Renal cortex interstitium (tissue), 11 donors: ENCODE data around the gene GNA14. TPM values are rescaled to one million over a fixed set of nuclear protein-coding genes. Genes with fewer than 3 reads are reported as not detected.

ENCODE experiments used
- DNase-seq, 11 donors: peaks; one replicate each; pipeline ENCODE4 v3.0.0-alpha.2; 2013; ENCODE audit warnings: low read depth in 9 of 11, low spot score in 4 of 11; ENCODE audit errors: extremely low read depth in 1 of 11
- polyA plus RNA-seq, 3 donors: library from polyadenylated mRNA; unstranded; fragments of 120-200 nt; gene quantifications; one replicate each; pipeline ENCODE4 v1.2.1, GENCODE V29; 2013; ENCODE audit not compliant: insufficient read length in 3 of 3

GNA14 gene
- polyA plus RNA-seq, 3 donors: 12.9 to 18.1 (median 13.7) TPM

DNA sequence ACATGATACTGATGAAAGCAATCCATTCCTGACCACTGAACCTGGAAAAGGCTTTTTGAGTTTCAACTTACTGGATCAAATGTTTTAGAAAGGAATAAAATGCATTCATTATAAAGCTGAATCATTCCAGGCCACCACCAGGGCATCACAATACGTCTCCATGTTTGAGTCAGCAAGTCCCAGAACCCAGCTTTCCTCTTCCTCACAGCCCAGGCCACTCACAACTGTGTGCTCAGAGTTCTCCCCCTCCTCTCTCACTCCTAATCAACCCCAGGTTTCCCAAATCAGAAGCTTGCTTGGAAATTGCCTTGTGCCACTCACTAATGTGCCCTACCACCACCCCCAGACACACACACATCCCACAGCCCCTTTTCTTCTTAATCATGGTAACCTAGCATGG is 91.7 kb downstream of the GNA14 start:
- DNase-seq: no peak

DNA sequence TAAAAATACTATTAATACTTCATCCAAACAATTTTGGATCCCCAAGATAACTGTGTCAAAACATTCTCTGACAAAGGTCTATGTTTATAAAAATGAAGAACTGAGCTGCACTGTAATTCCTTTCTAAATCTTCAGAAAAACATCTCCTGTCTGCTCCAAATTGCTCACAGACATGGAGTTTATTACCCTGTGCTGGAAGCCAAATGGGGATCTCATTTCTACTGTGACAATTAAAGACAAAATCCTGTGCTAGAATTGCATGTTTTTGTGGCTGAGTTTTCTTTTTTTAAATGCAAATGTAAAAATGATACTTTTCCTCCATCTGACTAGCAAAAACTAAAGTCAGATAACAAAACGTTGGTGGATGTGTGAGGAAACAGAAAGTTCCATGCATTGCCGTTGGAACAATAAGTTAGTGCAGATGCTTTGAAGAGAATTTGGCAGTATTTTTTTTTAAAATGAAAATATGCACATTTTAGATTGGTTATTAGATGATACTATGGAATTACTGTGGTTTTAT is 93.5 kb downstream of the GNA14 start:
- peak in 3 of 11 donors; percentile 19 to 31 (median 24) for DNase-seq

DNA sequence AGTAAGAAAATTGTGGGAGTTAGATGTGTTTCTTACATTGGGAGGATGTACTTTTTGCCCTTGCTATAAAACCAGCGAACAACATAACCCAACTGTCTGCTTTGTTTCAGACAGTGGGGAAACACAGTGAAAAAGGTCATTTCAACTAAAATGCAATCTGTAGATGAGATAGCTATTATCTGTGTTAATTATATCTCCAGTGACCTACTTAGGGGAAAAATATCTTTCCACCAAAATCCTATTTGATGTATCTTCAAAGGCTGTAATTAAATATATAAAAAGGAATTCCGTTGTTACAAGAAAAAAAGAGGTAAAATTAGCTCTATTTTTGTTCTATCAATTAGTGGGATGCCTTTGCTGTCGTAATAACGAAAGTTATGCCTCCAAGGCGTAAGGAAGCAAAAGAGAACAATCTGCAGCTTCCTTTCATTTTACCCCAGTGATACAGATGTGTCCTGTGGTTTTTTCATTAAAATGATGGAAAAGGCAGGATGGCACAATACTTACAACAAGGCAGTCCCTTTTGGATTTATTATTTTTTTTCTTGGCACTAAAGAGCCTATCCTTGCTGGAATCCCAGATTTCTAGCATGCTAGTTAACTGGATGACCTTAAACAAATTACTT is 100.9 kb downstream of the GNA14 start:
- DNase-seq: peak in 1 of 11 donors; percentile 33

DNA sequence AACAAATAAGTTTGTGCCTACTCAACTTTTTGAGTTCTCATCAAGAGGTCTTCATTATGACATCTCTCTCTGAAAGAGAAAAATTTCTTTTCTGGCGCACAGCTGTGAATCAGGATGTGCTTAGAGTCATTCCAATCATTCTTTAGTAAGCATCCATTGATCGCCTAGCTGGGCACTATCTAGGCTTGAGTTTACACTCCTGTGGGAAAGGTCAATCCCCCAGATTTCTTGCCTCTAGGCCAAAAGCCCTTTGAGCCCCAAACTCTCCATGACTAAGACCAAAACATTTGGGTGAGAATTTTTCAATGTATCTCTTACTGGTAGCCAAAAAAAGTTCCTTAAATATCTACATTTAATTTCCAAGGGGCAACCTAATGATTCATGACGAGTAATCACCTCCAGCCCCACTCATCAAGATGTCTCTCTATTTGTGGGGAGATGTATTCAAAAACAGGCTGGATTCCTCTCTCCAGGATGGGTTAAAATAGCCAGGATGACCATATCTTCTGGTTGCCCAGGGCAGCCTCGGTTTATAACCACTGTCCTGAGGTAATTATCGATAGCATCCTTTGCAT is 101.7 kb downstream of the GNA14 start:
- no peak for DNase-seq

DNA sequence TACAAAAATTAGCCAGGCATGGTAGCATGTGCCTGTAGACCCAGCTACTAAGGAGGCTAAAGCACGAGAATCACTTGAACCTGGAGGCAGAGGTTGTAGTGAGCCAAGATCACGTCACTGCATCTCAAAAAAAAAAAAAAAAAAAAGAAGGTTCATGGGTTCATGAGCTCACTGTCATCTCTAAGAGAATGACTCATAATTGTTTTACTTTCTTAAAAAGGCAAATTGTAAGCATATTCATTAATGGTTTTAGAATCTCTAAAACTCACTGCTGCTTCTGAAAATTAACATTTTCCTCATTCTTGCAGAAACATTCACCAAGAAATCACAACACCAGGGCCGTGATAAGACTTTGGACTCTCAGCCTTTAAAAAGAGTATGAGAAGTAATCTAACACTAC is 103.6 kb downstream of the GNA14 start:
- no peak for DNase-seq

GRCh38 chr9:77543131-77543822 is 104.8 kb downstream of the GNA14 start:
- no peak for DNase-seq

DNA sequence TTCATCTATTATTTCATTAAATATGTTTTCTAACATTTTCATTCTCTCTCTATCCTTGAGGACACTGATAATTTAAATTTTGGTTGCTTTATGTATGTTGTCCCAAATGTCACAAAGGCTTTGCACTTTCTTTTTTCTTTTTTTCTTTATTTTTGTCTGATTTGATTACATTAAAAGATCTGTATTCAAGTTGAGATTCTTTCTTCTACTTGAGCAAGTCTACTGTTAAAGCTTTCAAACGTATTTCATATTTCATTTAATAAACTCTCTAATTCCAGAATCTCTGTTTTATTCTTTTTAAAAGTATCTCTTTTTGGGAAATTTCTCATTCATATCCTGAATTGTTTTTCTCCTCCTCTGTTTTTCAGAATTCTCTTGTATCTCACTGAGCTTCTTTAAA is 106.5 kb downstream of the GNA14 start:
- no peak for DNase-seq

GRCh38 chr9:77541055-77541454 is 107.1 kb downstream of the GNA14 start:
- no peak for DNase-seq

- no peak for DNase-seq
These were observed 113.6 kb downstream of the GNA14 start for GRCh38 chr9:77534376-77535057.

DNA sequence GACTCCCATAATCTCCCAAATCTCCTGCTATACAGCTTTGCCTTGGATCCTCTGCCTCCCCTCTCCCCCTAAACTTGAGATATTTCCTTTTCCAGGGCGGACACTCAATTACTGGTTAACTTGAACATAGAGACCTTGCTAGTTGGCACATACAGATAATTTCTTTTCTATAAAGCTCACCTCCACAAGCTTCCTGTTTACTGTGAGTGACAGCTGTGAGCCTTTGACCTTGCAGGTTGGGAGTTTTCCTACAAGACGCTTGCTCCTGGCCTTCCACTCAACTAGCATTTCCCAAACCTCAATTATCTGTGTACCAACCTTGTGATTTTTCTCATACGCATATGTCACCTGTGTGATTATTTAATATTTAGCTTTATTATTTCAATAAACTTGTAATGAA is 114.5 kb downstream of the GNA14 start:
- DNase-seq: no peak

DNA sequence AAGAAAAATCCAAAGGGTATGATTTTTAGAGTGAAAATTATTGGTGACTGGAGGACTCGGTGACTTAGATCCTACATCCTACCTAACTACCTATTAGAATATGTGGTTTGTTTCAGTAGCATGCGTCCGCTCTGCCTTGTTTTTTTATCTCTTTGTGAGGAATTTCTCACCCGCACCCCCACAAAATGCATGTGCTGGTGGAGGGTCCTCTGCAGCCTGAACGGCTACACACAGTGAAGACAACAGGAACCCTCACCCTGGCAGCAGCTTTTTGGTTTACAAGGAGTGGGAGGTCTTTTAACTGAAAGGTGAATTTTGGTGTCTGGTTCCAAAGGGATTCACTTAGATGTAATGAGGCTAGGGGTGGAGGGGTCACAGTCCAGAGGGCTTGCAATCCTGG is 115.5 kb downstream of the GNA14 start:
- no peak for DNase-seq

DNA sequence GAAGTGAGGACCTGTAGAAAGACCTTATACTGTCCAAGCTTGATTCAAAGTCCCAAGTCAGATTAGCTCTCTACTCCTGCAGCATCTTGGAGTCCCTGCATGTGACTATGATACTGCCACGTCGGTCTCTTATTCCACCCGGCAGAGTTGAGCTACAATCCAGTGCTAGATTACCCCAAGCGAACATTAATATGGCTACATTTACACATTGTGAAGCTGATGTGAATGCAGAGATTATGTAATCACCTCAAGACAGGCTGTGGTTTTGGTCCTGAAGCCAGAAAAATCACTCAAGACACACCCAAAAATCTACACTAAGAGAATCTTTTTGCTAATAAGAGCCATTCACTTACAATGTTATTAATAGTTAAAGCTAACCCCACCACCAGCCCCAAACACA is 116.7 kb downstream of the GNA14 start:
- no peak for DNase-seq

DNA sequence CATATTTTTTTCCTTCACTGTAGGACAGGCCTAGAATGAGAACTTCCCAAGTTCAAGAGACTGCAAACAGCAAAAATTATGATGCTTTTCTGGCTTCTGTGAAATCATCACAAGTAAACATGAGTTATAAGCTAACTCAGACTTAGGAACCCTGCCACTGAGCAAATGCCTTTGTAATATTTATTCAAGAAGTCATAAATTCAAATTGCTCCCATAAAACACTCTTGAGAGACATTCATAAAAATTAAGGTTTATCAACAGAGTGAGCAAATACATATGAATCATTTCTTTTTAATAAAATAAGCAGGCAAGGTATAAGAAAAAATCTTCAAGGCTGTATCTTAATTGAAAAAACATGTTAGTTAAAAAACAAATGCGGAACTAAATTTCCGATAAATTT is 124.2 kb downstream of the GNA14 start:
- DNase-seq: peak in 2 of 11 donors; percentile 31 to 46

- no peak for DNase-seq
These were observed 127.0 kb downstream of the GNA14 start for GRCh38 chr9:77521091-77521490.

- no peak for DNase-seq
These were observed 129.4 kb downstream of the GNA14 start for GRCh38 chr9:77518688-77519087.

DNA sequence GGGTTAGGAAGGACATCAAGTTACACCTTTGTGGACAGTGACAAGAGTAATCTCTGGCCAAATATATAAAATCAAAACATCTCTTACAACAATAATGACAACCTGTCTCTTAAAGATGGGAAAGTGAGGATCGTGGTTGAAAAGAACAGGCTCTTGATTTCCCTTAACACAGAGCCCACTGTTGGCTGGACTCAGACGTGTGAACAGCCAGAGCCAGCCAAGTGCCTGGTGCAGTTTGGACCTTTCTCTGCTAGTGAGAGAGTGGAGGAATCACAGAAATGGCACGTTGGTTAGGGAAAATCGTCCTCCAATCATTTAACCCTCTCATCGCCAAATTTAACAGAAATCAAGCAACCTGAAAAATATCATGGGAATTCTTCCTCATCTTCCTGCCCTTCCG is 131.3 kb downstream of the GNA14 start:
- DNase-seq: no peak

- no peak for DNase-seq
These were observed 133.0 kb downstream of the GNA14 start for GRCh38 chr9:77514886-77515711.

- DNase-seq: no peak
These were observed 134.7 kb downstream of the GNA14 start for GRCh38 chr9:77513457-77513856.

GRCh38 chr9:77512876-77513275 is 135.2 kb downstream of the GNA14 start:
- no peak for DNase-seq
